SK-N-MC (cell line): ENCODE measurements around the gene ABTB2.

Experiments
- EZH2 ChIP-seq: fragments of 200-600 bp; sonication (generic); IDR thresholded peaks from one replicate; pipeline ENCODE4 v1.6.1; 2017; ENCODE audit warnings: antibody characterized with exemption
- POLR2AphosphoS5 ChIP-seq: IDR thresholded peaks from 2 replicates; pipeline ENCODE4 v1.6.1; 2012; ENCODE audit warnings: mild to moderate bottlenecking, low read depth, low read length, borderline replicate concordance

DNA sequence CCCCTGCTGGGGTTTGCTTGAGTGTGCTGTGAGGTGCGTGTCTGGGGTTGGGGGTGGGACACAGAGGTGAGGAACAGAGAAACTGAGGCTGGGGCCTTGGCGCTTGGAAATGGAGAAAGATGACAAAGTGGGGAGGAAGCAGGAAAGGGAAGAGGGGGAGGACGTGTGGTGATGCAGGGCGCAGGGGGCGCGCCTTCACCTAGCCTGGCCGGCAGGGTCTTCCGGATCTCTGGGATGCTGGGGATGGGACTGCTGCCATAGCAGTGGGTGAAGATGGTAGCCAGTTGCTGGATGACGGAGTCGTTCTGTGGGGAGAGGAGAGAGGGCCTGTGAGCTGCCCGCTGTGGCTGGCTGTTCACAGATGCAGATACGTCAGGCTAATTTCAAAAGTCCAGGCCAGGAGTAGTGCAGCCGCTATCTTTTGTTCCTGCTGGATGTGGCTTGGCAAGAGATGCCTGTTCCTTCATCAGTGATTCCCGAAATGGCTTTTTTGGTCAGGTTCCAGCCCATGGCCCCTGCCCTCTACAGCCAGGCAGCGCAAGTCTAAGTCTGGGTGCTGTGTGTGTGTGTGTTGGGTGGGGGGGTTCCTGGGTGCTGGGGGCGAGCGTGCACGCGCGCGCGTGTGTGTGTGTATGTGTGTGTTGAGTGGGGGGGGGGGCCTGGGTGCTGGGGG is 197.6 kb downstream of the ABTB2 start:
- no peak for TF ChIP-seq EZH2
- no peak for TF ChIP-seq POLR2AphosphoS5
